Mucosa of gallbladder (tissue), 1 donor: Measurements from ENCODE around the gene MMP3. TPM values are rescaled to one million over a fixed set of nuclear protein-coding genes. Genes with fewer than 3 reads are reported as not detected.
"Not testable (repeated sequence)": the region's sequence is repeated elsewhere in the genome, so short reads cannot be mapped to it uniquely, and the experiment has no call there.

Experiments used
- DNase-seq: peaks from one replicate; pipeline ENCODE4 v3.0.0-alpha.2; 2020; ENCODE audit warnings: low spot score
- total RNA-seq: library from RNA; stranded (reverse); gene quantifications from one replicate; pipeline ENCODE4 v1.2.1, GENCODE V29; 2021
- donor health status: DM: no; HTN: no; CAD: no.

Gene MMP3
- total RNA-seq = 0.17 TPM

DNA sequence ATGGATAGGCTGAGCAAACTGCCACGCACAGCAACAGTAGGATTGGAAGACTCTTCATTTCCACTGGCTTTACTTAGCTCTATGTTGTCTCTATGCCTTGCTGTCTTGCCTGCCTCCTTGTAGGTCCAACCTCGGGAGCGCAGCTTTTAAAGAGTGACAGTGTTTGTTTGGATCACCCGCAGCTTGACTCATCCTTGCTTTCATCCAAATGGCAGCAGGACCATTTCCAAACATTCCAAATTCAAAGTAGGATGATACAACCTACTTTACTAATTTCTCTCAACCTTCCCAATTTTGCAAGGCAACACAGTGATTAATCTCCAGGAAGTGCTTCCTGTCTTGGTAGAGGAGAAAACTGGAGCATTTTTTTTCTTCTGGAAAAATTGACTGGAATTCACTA is at the start of gene MMP3:
Gene MMP3, minus strand, starts transcription at position 121 of the 400 bp plus-strand sequence. Its CDS starts 63 bp downstream, at position 58.
- no peak for DNase-seq

- DNase-seq = no peak
These were observed 48.3 kb upstream of the MMP3 start for GRCh38 chr11:102891736-102892135.

DNA sequence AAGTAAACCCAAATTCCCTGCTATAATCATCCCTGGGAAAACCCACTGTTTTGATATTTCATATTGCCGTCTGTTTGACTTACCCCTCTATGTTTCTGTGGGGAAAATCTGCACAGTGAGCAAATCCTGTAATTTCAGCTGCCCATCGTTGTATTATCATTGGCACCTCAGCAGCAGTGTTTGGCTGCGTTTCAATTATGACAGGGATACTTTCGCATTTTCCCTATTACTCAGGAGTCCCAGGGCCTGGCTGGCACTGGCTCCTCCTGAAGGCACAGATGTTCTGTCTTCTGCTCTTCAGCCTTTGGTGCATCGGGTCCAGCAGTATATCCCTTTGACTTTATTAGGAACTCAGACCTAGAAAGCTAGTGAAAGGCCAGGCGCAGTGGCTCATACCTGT is 43.6 kb upstream of the MMP3 start:
- no peak for DNase-seq

GRCh38 chr11:102883141-102883540 is 39.7 kb upstream of the MMP3 start:
- no peak for DNase-seq

- no peak for DNase-seq
These were observed 39.1 kb upstream of the MMP3 start for GRCh38 chr11:102882389-102883024.

DNA sequence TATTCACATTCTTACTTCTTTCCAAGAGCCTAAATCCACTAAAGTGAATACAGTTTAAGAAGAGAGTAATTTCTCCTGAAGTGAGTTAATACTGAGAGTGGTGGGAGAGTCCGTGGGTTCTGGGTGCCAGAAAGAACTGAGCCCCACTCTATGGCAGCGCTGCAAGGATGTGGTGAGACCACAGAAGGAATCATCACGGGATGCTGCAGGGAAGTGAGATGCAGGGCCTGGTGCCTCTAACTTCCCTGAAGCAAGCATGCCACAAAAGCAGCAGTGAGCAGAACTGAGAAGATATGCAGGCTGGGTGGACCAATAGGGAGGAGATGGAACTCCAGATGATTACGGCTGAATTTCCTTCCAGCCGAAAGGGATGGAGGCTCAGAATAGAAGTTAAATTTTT is 36.4 kb upstream of the MMP3 start:
- DNase-seq = no peak

DNA sequence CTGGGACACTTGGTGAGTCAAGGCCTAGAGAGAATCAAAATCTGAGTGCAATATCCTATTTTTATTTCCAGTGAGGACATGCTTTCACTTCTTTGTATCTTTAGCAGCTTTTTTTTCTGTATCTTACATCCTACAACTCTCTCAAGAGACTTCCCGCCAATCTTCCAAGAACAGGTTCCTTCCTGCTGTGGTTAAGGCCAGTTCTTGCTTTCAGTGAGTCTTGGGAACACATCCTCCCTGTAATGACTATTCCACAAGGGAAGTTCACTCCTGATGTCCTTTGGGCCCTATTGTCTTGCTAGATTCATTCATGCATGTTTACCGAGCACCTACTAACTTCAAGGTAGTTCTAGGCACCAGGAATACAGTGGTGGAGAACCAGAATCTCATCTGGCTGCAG is 35.2 kb upstream of the MMP3 start:
- DNase-seq = no peak

DNA sequence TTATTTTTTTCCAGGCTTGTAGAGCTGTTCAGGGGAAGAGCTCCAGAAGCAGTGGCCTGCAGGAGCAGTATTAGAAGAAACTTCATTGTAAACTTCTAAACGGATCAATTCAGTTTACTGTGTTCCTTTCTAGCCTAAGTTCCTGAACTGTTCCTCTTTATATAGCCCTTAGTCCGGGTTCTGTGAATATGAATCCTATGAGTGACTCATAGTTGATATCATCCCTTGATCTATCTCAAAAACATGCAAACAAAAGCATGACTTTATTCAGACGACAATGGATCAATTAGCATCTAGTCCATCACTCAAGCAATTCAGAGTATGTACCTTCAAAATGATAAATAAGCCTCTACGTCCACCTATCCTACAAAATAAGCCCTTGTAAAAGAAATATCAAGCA is 31.4 kb upstream of the MMP3 start, which contains the start of gene MMP12:
Gene MMP12, minus strand, starts transcription at position 131 of the 400 bp plus-strand sequence. Its CDS starts 45 bp downstream, at position 86.
- no peak for DNase-seq

GRCh38 chr11:102869354-102869964 is 26.1 kb upstream of the MMP3 start:
- not testable (repeated sequence) for DNase-seq

GRCh38 chr11:102868339-102868738 is 24.9 kb upstream of the MMP3 start:
- no peak for DNase-seq

GRCh38 chr11:102864724-102865123 is 21.3 kb upstream of the MMP3 start:
- no peak for DNase-seq

- DNase-seq = peak; percentile 28
These were observed 10.5 kb upstream of the MMP3 start for GRCh38 chr11:102853956-102854355.

- no peak for DNase-seq
These were observed 9.6 kb upstream of the MMP3 start for GRCh38 chr11:102853055-102853454.

GRCh38 chr11:102850973-102851745 is 7.8 kb upstream of the MMP3 start:
- DNase-seq = no peak

DNA sequence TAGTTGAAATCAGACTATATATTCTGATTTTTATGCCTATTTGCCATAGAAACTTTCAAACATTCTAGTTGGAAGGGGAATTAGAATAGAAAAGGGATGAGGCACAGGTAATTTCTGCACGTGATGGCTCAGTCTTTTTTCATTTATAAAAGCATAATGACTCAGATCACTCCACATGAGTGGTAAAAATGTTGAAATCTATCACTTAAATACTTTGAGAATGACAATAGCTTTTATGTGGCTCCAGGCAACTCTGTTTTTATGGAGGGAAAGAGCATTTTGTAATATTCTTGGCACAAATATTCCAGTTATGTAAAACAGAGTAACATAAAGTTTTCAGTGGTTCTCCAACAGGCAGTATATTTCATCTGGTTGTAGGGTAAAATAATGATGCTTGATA is 5.9 kb upstream of the MMP3 start:
- no peak for DNase-seq

GRCh38 chr11:102846292-102846691 is 2.9 kb upstream of the MMP3 start:
- DNase-seq = no peak

DNA sequence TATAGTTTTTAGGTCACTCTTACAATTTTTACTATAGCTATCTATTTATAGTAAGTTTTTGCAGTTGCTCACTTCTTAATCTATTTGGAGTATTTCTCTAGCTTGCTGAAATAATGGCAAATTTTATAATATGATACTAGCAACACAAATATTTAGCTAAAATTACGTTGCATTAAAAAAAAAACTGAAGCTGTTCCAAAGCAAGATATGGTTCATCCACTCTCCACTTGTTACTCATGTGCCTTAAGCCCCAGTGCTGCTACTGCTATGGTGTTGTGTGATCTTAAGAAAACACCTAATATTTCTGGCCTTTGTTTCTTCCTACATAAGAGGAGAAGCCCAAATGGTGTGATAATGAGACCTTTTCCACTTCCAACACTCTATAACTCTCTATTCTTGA is 479 bp downstream of the MMP3 start:
- no peak for DNase-seq

GRCh38 chr11:102840018-102840417 is 3.4 kb downstream of the MMP3 start:
- no peak for DNase-seq

GRCh38 chr11:102837646-102838045 is 5.8 kb downstream of the MMP3 start:
- DNase-seq = no peak

- DNase-seq = no peak
These were observed 6.3 kb downstream of the MMP3 start for GRCh38 chr11:102837156-102837555.

DNA sequence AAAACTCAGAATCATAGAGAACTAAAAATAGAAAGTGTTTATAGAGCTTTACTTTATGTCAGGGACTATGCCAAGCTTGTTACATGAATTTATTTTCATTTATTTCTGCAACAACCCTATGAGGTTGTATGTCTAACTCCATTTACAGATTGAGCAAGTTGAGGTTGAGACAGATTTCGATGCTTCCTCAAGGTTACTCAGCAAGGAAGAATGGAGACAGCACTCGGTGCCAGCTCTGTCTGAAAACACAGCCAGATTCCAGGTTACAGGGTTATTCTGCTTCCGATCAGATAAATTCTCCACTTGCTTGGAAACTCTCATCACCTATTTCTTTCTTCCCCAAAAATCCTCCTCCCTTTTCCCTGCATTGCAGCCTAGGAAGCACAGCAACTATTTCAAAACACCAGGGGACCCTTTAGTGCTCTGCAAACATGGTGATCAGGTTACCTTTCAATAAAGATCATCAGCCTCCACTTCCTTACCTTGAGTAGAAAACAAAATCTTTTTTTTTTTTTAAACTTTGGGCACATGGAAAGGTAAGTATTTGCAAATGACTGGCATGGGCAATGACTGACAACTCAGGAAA is 7.0 kb downstream of the MMP3 start:
- peak; percentile 30 for DNase-seq

DNA sequence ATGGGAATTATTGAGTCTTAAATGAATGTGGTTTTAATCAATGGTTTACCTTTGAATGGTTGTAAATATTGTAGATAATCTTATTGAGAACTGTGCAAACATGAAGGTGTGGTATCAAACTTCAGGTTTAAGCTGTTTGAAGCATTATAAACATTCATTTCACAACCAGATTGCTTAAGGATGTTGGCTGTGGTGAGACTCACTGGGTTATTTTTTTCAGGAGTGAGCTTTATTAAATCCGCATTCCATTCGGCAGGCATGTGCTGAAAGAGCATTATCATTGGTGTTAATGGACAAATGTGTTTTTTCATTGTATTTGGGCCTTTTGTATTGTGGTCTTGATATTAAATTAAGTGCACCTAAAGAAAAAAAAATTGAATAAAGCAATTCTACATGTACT is 9.7 kb downstream of the MMP3 start:
- no peak for DNase-seq

DNA sequence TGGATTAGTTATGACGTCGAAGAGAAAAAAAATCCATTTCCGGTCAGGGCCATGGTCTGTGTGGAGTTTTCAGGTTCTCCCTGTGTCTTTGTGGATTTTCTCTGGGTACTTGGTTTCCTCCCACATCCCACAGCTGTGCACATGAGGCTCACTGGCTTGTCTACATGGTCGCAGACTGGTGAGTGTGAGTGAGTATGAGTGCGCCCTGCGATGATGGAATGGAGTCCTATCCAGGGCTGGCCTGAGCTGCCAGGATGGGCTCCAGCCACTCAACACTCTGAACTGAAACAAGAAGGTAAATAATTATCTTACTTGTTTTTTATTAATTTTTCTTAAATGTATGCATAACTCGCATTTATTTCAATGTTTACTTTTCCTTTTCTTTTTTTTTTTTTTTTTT is 10.8 kb downstream of the MMP3 start:
- DNase-seq = no peak
